ENCODE results near the gene RNF224. TPM values are rescaled to one million over a fixed set of nuclear protein-coding genes. Genes with fewer than 3 reads are reported as not detected.

Gene RNF224
- total RNA-seq, 1 experiment from 2014 or later, result 3.9 TPM

GRCh38 chr9:137266162-137266527 lies 38.8 kb downstream of the RNF224 start:
- BruUV-seq (replicated peaks), result no TSS peak
- Histone ChIP-seq H3K27me3 (ENCODE audit: insufficient read depth, low read depth) (no peaks in the 10 kb centered on the region), H3K4me3 (no peak overlapping the region), H3K27ac (no peak overlapping the region), H3K36me3 (ENCODE audit: low read depth) (no peaks in the 10 kb centered on the region), H3K9me3 (ENCODE audit: insufficient read depth, low read depth) (no peaks in the 10 kb centered on the region), H3F3A (ENCODE audit: insufficient read depth, low read depth) (peaks cover 3% of the 10 kb centered on the region; the same call in 1 of the 2 replicates), H3K79me2 (ENCODE audit: low read depth) (no peaks in the 10 kb centered on the region), H4K20me1 (ENCODE audit: insufficient read depth) (peaks cover 6% of the 10 kb centered on the region; the same call in 1 of the 2 replicates), H2AFZ (no peak overlapping the region), H3K4me1 (replicated peaks; ENCODE audit: insufficient read depth) (no peaks in the 10 kb centered on the region), H3K9me2 (ENCODE audit: insufficient read depth) (no peaks in the 10 kb centered on the region), H3K4me2 (no peak overlapping the region)
- POLR2A ChIA-PET (ENCODE audit: unreplicated experiment), result no interaction called here
- no peak for DNase-seq
- CTCF ChIA-PET, result no interaction called here
- TF ChIP-seq EZH2 (IDR thresholded peaks at IDR 0.05; ENCODE audit: low read depth), result no peak
- TF ChIP-seq CTCF (conservative IDR thresholded peaks at IDR 0.05), result no peak
- intact Hi-C loops (cut with micrococcal nuclease; ENCODE audit: unreplicated experiment), result no loop called here

GRCh38 chr9:137266585-137267453 lies 39.5 kb downstream of the RNF224 start:
- H3K36me3 ChIP-seq (ENCODE audit: low read depth), result no peaks in the 10 kb centered on the region
- H3K79me2 ChIP-seq (ENCODE audit: low read depth), result no peaks in the 10 kb centered on the region
- peaks cover 6% of the 10 kb centered on the region; the same call in 1 of the 2 replicates for H4K20me1 ChIP-seq (ENCODE audit: insufficient read depth)
- H3K4me1 ChIP-seq (replicated peaks; ENCODE audit: insufficient read depth), result no peaks in the 10 kb centered on the region
- no peaks in the 10 kb centered on the region for H3K27me3 ChIP-seq (ENCODE audit: insufficient read depth, low read depth)
- H3K27ac ChIP-seq, result no peak overlapping the region
- no peaks in the 10 kb centered on the region for H3F3A ChIP-seq (ENCODE audit: insufficient read depth, low read depth)
- H3K9me3 ChIP-seq (ENCODE audit: insufficient read depth, low read depth), result no peaks in the 10 kb centered on the region
- no TSS peak for BruUV-seq (replicated peaks)
- H3K9me2 ChIP-seq (ENCODE audit: insufficient read depth), result no peaks in the 10 kb centered on the region
- intact Hi-C loops (cut with micrococcal nuclease; ENCODE audit: unreplicated experiment), result no loop called here
- CTCF ChIA-PET, result no interaction called here
- no peak overlapping the region for H2AFZ ChIP-seq
- TF ChIP-seq CTCF (conservative IDR thresholded peaks at IDR 0.05) (no peak), EZH2 (IDR thresholded peaks at IDR 0.05; ENCODE audit: low read depth) (no peak)
- POLR2A ChIA-PET (ENCODE audit: unreplicated experiment), result interaction anchor here (0.6 kb wide), 1 partner anchor 943 kb away, joined by 3 read pairs; no protein-coding TSS in a partner anchor
- no peak for DNase-seq
- H3K4me2 ChIP-seq, result no peak overlapping the region
- no peak overlapping the region for H3K4me3 ChIP-seq

- no peak overlapping the region for H3K4me2 ChIP-seq
- no TSS peak for BruUV-seq (replicated peaks)
- intact Hi-C loops (cut with micrococcal nuclease; ENCODE audit: unreplicated experiment), result no loop called here
- ChIA-PET CTCF (no interaction called here), POLR2A (ENCODE audit: unreplicated experiment) (no interaction called here)
- no peak for DNase-seq
- H3K27me3 ChIP-seq (ENCODE audit: insufficient read depth, low read depth), result no peaks in the 10 kb centered on the region
- TF ChIP-seq CTCF (conservative IDR thresholded peaks at IDR 0.05), result no peak
- no peak for TF ChIP-seq EZH2 (IDR thresholded peaks at IDR 0.05; ENCODE audit: low read depth)
- H3K9me2 ChIP-seq (ENCODE audit: insufficient read depth), result no peaks in the 10 kb centered on the region
- H3K79me2 ChIP-seq (ENCODE audit: low read depth), result no peaks in the 10 kb centered on the region
- H4K20me1 ChIP-seq (ENCODE audit: insufficient read depth), result peaks cover 7% of the 10 kb centered on the region; the same call in 1 of the 2 replicates
- H2AFZ ChIP-seq, result no peak overlapping the region
- no peaks in the 10 kb centered on the region for H3F3A ChIP-seq (ENCODE audit: insufficient read depth, low read depth)
- H3K4me1 ChIP-seq (replicated peaks; ENCODE audit: insufficient read depth), result no peaks in the 10 kb centered on the region
- no peaks in the 10 kb centered on the region for H3K36me3 ChIP-seq (ENCODE audit: low read depth)
- H3K9me3 ChIP-seq (ENCODE audit: insufficient read depth, low read depth), result no peaks in the 10 kb centered on the region
- 0 out of 2 replicates have a peak overlapping the region, but pooled peaks have one; percentile 16 for H3K27ac ChIP-seq
- H3K4me3 ChIP-seq, result no peak overlapping the region
These were observed 40.6 kb downstream of the RNF224 start for GRCh38 chr9:137267933-137268355.

Data from PC-9 (cell line).